HFFc6 (cell line): ENCODE data around the gene DDX41. TPM values are rescaled to one million over a fixed set of nuclear protein-coding genes. Genes with fewer than 3 reads are reported as not detected.

ENCODE experiments used
- DNase-seq: peaks from one replicate; pipeline ENCODE4 v3.0.0-alpha.2; 2018
- H3K27ac Mint-ChIP-seq: 2 replicates; pipeline ENCODE4 v1.8.0; 2020; ENCODE audit warnings: mild to moderate bottlenecking, mixed read lengths
- H3K27me3 Mint-ChIP-seq: 2 replicates; pipeline ENCODE4 v1.8.0; 2021; ENCODE audit warnings: mild to moderate bottlenecking, moderate library complexity, mixed read lengths; ENCODE audit not compliant: insufficient read depth
- H3K36me3 Mint-ChIP-seq: 2 replicates; pipeline ENCODE4 v1.8.0; 2021; ENCODE audit warnings: low read depth, mixed read lengths
- H3K4me1 Mint-ChIP-seq: 2 replicates; pipeline ENCODE4 v1.8.0; 2020; ENCODE audit warnings: low read depth, mixed read lengths
- H3K4me3 Mint-ChIP-seq: 2 replicates; pipeline ENCODE4 v1.8.0; 2020; ENCODE audit warnings: mild to moderate bottlenecking, moderate library complexity, mixed read lengths
- H3K9me3 Mint-ChIP-seq: 2 replicates; pipeline ENCODE4 v1.8.0; 2020; ENCODE audit warnings: mild to moderate bottlenecking, mixed read lengths
- total RNA-seq, 6 experiments: library from RNA; stranded (reverse); fragmentation: NEBNext Ultra II Directional; extraction: Animal tissue kit (Norgen Biotek cat#: 25700); gene quantifications; 2 replicates in 1 of 6; 3 replicates in 5 of 6; pipeline ENCODE4 v1.2.3, GENCODE V29; 2021
- TF ChIP-seq, protein P1 (sequence below): fragments of 200-600 bp; sonication (generic); IDR thresholded peaks from 2 replicates; pipeline ENCODE4 v1.5.0; 2021; ENCODE audit warnings: antibody characterized with exemption, mild to moderate bottlenecking

Gene DDX41
- total RNA-seq, 6 experiments from 2014 or later, result 83.8 to 105 (median 98.5) TPM

DNA sequence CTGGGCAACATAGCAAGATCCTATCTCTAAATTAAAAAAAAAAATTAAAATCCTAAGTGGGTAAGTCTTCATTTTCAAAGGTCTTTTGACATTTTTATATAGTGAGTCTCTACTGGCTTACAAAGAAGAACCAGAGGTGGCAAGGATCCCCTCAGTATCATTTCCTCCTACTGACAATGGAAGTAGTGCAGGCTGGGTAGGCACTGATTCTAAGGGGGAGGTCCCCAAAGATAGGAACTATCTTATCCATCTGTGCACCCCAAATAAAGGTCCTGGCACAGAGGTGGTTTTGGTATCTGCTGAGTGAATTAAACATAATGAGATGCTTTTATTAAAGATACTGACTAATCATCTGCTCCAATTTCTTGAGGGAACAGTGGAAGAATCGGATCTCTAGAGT is 33.4 kb upstream of the DDX41 start:
- Mint-ChIP-seq H3K4me1 (peaks cover 57% of the 10 kb centered on the region), H3K4me3 (no peak overlapping the region), H3K27me3 (peaks cover 1% of the 10 kb centered on the region; the same call in 1 of the 2 replicates), H3K36me3 (peaks cover 19% of the 10 kb centered on the region), H3K9me3 (peaks cover 7% of the 10 kb centered on the region), H3K27ac (no peak overlapping the region)
- DNase-seq, result no peak
- TF ChIP-seq, protein P1, sequence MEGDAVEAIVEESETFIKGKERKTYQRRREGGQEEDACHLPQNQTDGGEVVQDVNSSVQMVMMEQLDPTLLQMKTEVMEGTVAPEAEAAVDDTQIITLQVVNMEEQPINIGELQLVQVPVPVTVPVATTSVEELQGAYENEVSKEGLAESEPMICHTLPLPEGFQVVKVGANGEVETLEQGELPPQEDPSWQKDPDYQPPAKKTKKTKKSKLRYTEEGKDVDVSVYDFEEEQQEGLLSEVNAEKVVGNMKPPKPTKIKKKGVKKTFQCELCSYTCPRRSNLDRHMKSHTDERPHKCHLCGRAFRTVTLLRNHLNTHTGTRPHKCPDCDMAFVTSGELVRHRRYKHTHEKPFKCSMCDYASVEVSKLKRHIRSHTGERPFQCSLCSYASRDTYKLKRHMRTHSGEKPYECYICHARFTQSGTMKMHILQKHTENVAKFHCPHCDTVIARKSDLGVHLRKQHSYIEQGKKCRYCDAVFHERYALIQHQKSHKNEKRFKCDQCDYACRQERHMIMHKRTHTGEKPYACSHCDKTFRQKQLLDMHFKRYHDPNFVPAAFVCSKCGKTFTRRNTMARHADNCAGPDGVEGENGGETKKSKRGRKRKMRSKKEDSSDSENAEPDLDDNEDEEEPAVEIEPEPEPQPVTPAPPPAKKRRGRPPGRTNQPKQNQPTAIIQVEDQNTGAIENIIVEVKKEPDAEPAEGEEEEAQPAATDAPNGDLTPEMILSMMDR, result no peak

DNA sequence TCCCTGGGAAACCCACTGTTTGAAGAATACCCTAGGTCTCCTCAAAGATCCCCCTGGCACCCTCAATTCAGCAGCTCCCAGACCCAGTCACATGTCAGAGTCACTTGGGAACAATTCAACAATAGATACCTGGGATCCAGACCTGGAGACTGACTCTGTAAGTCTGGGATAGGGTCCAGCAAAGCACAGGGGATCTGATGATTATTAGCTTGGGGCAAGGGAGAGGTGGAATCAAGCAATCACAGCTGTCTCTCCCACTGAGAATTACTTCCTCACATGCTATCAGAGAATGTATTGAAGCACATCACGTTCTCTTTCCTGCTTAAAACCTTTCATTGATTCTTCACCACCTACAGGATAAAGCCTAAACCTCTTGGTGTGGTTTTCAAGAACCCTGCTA is 31.7 kb upstream of the DDX41 start:
- Mint-ChIP-seq H3K4me1 (peaks cover 58% of the 10 kb centered on the region), H3K36me3 (peaks cover 19% of the 10 kb centered on the region), H3K27me3 (peaks cover 1% of the 10 kb centered on the region; the same call in 1 of the 2 replicates), H3K27ac (no peak overlapping the region), H3K4me3 (no peak overlapping the region), H3K9me3 (peaks cover 7% of the 10 kb centered on the region)
- DNase-seq, result no peak
- TF ChIP-seq, protein P1, result no peak

GRCh38 chr5:177547736-177548135 is 31.0 kb upstream of the DDX41 start:
- Mint-ChIP-seq H3K27me3 (no peaks in the 10 kb centered on the region; the same call in 1 of the 2 replicates), H3K4me1 (peaks cover 54% of the 10 kb centered on the region), H3K36me3 (peaks cover 23% of the 10 kb centered on the region), H3K27ac (no peak overlapping the region), H3K4me3 (no peak overlapping the region), H3K9me3 (peaks cover 7% of the 10 kb centered on the region)
- DNase-seq, result no peak
- TF ChIP-seq, protein P1, result no peak

- no peaks in the 10 kb centered on the region; the same call in 1 of the 2 replicates for H3K27me3 Mint-ChIP-seq
- H3K4me3 Mint-ChIP-seq, result peak overlapping the region; percentile 81
- peak; percentile 98 for DNase-seq
- peak overlapping the region; percentile 89 for H3K27ac Mint-ChIP-seq
- H3K36me3 Mint-ChIP-seq, result peaks cover 22% of the 10 kb centered on the region
- H3K9me3 Mint-ChIP-seq, result peaks cover 7% of the 10 kb centered on the region
- peaks cover 48% of the 10 kb centered on the region for H3K4me1 Mint-ChIP-seq
- TF ChIP-seq, protein P1, result peak; percentile 60
Observed at GRCh38 chr5:177546258-177546741, 29.5 kb upstream of the DDX41 start.

DNA sequence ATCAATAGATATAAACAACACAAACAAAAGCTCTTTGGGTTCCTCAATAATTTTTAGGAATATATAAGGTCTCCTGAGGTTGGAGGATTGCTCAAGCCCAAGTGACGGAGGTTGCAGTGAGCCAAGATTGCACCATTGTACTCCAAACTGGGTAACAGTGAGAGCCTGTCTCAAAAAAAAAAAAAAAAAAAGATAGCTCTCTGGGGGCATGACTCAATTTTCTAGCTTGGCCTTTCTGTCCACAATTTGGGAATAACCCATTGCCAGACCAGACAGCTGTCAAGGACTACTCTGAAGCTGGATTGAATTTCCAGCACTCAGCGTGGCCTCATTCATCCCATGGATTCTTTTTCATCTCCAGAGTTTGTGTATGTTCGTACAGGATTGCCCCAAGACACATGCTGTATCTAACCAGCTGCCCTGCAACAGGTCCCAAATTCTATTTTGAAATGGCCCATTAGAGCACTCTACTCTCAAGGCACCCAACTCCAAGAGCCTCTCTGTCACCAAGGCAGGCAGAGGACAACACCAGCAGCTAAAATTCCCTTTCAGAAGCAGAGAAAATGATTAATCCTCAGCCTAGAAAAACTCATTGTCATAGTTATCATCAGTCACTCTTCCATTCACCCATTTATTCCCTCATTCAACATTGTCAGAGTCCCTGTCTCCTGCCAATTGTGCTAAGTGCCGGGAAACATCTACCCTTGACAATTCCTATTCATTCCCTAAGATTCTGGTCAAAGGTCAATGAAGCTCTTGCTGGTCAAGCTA is 28.9 kb upstream of the DDX41 start:
- H3K27me3 Mint-ChIP-seq, result no peaks in the 10 kb centered on the region; the same call in 1 of the 2 replicates
- peak; percentile 17 for DNase-seq
- peak overlapping the region; percentile 47; the same call in 1 of the 2 replicates for H3K4me3 Mint-ChIP-seq
- H3K27ac Mint-ChIP-seq, result peak overlapping the region; percentile 89
- H3K4me1 Mint-ChIP-seq, result peaks cover 48% of the 10 kb centered on the region
- peaks cover 22% of the 10 kb centered on the region for H3K36me3 Mint-ChIP-seq
- TF ChIP-seq, protein P1, result no peak
- peaks cover 7% of the 10 kb centered on the region for H3K9me3 Mint-ChIP-seq
